OCI-LY3 (cell line): ENCODE results near the gene AGFG1.
"Not testable (repeated sequence)": the region's sequence is repeated elsewhere in the genome, so short reads cannot be mapped to it uniquely, and the experiment has no call there.

Experiments
- CTCF ChIP-seq: fragments of 200-600, 300-600 bp; sonication (generic); IDR thresholded peaks from 2 replicates; pipeline ENCODE4 v1.5.1; 2014; ENCODE audit warnings: antibody characterized with exemption, low read length, low read depth
- EZH2phosphoT487 ChIP-seq: fragments of 200-600 bp; shearing (Covaris generic); IDR thresholded peaks from 2 replicates; pipeline ENCODE4 v1.6.1; 2018; ENCODE audit warnings: antibody characterized with exemption, mixed run types, low read depth

GRCh38 chr2:227521178-227521577 lies 49.2 kb downstream of the AGFG1 start:
- not testable (repeated sequence) for TF ChIP-seq CTCF, EZH2phosphoT487
